ENCODE results near the gene IGSF9. TPM values are rescaled to one million over a fixed set of nuclear protein-coding genes. Genes with fewer than 3 reads are reported as not detected.

Gene IGSF9
- total and polyA plus RNA-seq, 2 of the 13 experiments (the other 11 are each of a cell fraction or from before 2014, with no cell fraction given), result 0.03 TPM; not detected in 1

- TF ChIP-seq THYN1 (CRISPR knock-in tag; IDR thresholded peaks at IDR 0.05; ENCODE audit: borderline replicate concordance, low read depth) (no peak), CC2D1A (CRISPR knock-in tag; IDR thresholded peaks at IDR 0.05) (0 out of 2 replicates have a peak, but pooled peaks have one; percentile 67), CBX1 (IDR thresholded peaks at IDR 0.05; ENCODE audit: low read depth) (no peak), ZNF225 (CRISPR knock-in tag; IDR thresholded peaks at IDR 0.05) (no peak), HBP1 (CRISPR knock-in tag; IDR thresholded peaks at IDR 0.05; ENCODE audit: low read depth) (no peak), MZF1 (CRISPR knock-in tag; IDR thresholded peaks at IDR 0.05; ENCODE audit: borderline replicate concordance) (no peak), DZIP1 (CRISPR knock-in tag; IDR thresholded peaks at IDR 0.05) (no peak), ZNF546 (CRISPR knock-in tag; conservative IDR thresholded peaks at IDR 0.05) (no peak), ZNF331 (CRISPR knock-in tag; IDR thresholded peaks at IDR 0.05) (peak; percentile 78), NCOR1 (IDR thresholded peaks at IDR 0.05; ENCODE audit: borderline replicate concordance, low read length) (peak; percentile 77; the same call in 1 of the 2 replicates), ZNF232 (CRISPR knock-in tag; IDR thresholded peaks at IDR 0.05; ENCODE audit: borderline replicate concordance) (no peak), ZNF124 (CRISPR knock-in tag; IDR thresholded peaks at IDR 0.05) (peak; percentile 49; the same call in 1 of the 2 replicates), EEA1 (CRISPR knock-in tag; IDR thresholded peaks at IDR 0.05; ENCODE audit: borderline replicate concordance) (no peak), MXD4 (CRISPR knock-in tag; IDR thresholded peaks at IDR 0.05) (peak; percentile 84; the same call in 1 of the 2 replicates), GZF1 (CRISPR knock-in tag; IDR thresholded peaks at IDR 0.05) (no peak), HNF4G (IDR thresholded peaks at IDR 0.05; ENCODE audit: borderline replicate concordance, low read depth, low read length) (peak; percentile 89), HNF4G (CRISPR knock-in tag; IDR thresholded peaks at IDR 0.05; ENCODE audit: borderline replicate concordance, low read depth) (peak; percentile 85), MAFG (CRISPR knock-in tag; IDR thresholded peaks at IDR 0.05) (no peak), MTA3 (CRISPR knock-in tag; IDR thresholded peaks at IDR 0.05) (no peak), SP4 (CRISPR knock-in tag; IDR thresholded peaks at IDR 0.05) (no peak), ZNF547 (CRISPR knock-in tag; IDR thresholded peaks at IDR 0.05) (0 out of 2 replicates have a peak, but pooled peaks have one; percentile 39), CCAR2 (optimal IDR thresholded peaks at IDR 0.05; ENCODE audit: low read depth, low read length) (no peak), NFKBIZ (CRISPR knock-in tag; IDR thresholded peaks at IDR 0.05) (no peak), ZNF589 (CRISPR knock-in tag; conservative IDR thresholded peaks at IDR 0.05) (no peak), RBM39 (IDR thresholded peaks at IDR 0.05; ENCODE audit: low read depth, low read length, poor library complexity, severe bottlenecking) (no peak), ZNF567 (CRISPR knock-in tag; IDR thresholded peaks at IDR 0.05; ENCODE audit: borderline replicate concordance) (no peak), RAD51 (IDR thresholded peaks at IDR 0.05; ENCODE audit: borderline replicate concordance) (no peak), MAZ (IDR thresholded peaks at IDR 0.05; ENCODE audit: borderline replicate concordance, low read depth, low read length) (no peak), MAZ (CRISPR knock-in tag; IDR thresholded peaks at IDR 0.05; ENCODE audit: low read depth) (peak; percentile 45; the same call in 1 of the 2 replicates)
- TF ChIP-seq, protein P1, sequence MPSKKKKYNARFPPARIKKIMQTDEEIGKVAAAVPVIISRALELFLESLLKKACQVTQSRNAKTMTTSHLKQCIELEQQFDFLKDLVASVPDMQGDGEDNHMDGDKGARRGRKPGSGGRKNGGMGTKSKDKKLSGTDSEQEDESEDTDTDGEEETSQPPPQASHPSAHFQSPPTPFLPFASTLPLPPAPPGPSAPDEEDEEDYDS (CRISPR knock-in tag; IDR thresholded peaks at IDR 0.05), result no peak; the same call in 1 of the 2 replicates
Measured at GRCh38 chr1:159970932-159971342, 25.5 kb upstream of the IGSF9 start (continued).
